Panc1 (cell line): ENCODE measurements around the gene DPEP2NB.

ENCODE experiments used
- CTCF ChIP-seq: fragments of 450-650 bp; IDR thresholded peaks from 2 replicates; pipeline ENCODE4 v1.5.1; 2017; ENCODE audit warnings: mild to moderate bottlenecking
- POLR2AphosphoS5 ChIP-seq: IDR thresholded peaks from 2 replicates; pipeline ENCODE4 v1.6.1; 2012; ENCODE audit warnings: mild to moderate bottlenecking, low read depth, low read length, moderate library complexity
- REST ChIP-seq, 2 experiments: IDR thresholded peaks; 2 replicates each; pipeline ENCODE4 v1.6.1; 2011 to 2012; ENCODE audit warnings: low read depth in 2 of 2, control low read depth in 1 of 2, low read length in 1 of 2, mild to moderate bottlenecking in 1 of 2, moderate library complexity in 1 of 2; ENCODE audit not compliant: insufficient read depth in 1 of 2
- SIN3A ChIP-seq: IDR thresholded peaks from 2 replicates; pipeline ENCODE4 v1.6.1; 2012; ENCODE audit warnings: low read depth, mild to moderate bottlenecking, low read length, moderate library complexity, borderline replicate concordance; ENCODE audit not compliant: insufficient read depth
- TCF7L2 ChIP-seq: IDR thresholded peaks from 2 replicates; pipeline ENCODE4 v1.6.1; 2011; ENCODE audit warnings: mild to moderate bottlenecking, low read depth, low read length, inconsistent platforms

- TF ChIP-seq CTCF, result no peak
- TF ChIP-seq REST (IDR thresholded peaks at IDR 0.05; ENCODE audit: insufficient read depth in 1 of 2, low read depth in 2 of 2, low read length in 1 of 2), result no peak
- no peak for TF ChIP-seq POLR2AphosphoS5
- TF ChIP-seq TCF7L2, result no peak
- no peak for TF ChIP-seq SIN3A
These were observed 32.3 kb upstream of the DPEP2NB start for GRCh38 chr16:68047987-68048386.
